ENCODE measurements around the gene LRR1. TPM values are rescaled to one million over a fixed set of nuclear protein-coding genes. Genes with fewer than 3 reads are reported as not detected.

The LRR1 gene, protein sequence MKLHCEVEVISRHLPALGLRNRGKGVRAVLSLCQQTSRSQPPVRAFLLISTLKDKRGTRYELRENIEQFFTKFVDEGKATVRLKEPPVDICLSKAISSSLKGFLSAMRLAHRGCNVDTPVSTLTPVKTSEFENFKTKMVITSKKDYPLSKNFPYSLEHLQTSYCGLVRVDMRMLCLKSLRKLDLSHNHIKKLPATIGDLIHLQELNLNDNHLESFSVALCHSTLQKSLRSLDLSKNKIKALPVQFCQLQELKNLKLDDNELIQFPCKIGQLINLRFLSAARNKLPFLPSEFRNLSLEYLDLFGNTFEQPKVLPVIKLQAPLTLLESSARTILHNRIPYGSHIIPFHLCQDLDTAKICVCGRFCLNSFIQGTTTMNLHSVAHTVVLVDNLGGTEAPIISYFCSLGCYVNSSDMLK
- total RNA-seq: 16.9 and 25.4 TPM in 2 replicates

GRCh38 chr14:49598485-49599300, at the start of gene LRR1:
Gene LRR1 (plus strand): TSS chr14:49598940. CDS start chr14:49599021, 81 bp downstream.

GRCh38 chr14:49585803-49586672, 12.7 kb upstream of the LRR1 start, which contains the start of gene RPS29:
Gene RPS29 (minus strand): TSS chr14:49586380. CDS start chr14:49586346, 34 bp downstream.

GRCh38 chr14:49620182-49621113, 21.7 kb downstream of the LRR1 start, which contains the start of the genes MGAT2 and RPL36AL:
Gene MGAT2 (plus strand): TSS chr14:49620799. CDS start chr14:49621269, 470 bp downstream.
Gene RPL36AL (minus strand): TSS chr14:49620626. CDS start chr14:49619104, 1,522 bp downstream.

GRCh38 chr14:49634547-49635334, 36.0 kb downstream of the LRR1 start, which contains the start of gene DNAAF2:
Gene DNAAF2 (minus strand): TSS chr14:49635244. CDS start chr14:49635149, 95 bp downstream.

Other genes with a start within 250 kb of the LRR1 start
- gene RPS29, start 12.6 kb upstream of the LRR1 start, total RNA-seq: 551 and 1,484 TPM in 2 replicates
- 324 and 335 TPM in 2 replicates for gene RPL36AL, start 21.7 kb downstream of the LRR1 start, total RNA-seq
- 57.6 and 66.5 TPM in 2 replicates for gene MGAT2, start 21.9 kb downstream of the LRR1 start, total RNA-seq
- gene DNAAF2, start 36.3 kb downstream of the LRR1 start, total RNA-seq: 5.3 and 7.6 TPM in 2 replicates
- gene POLE2, start 89.3 kb downstream of the LRR1 start, total RNA-seq: 11.5 and 12.6 TPM in 2 replicates
- gene KLHDC1, start 94.2 kb downstream of the LRR1 start, total RNA-seq: 1.3 and 2.8 TPM in 2 replicates
- 60.9 and 61.4 TPM in 2 replicates for gene KLHDC2, start 169.2 kb downstream of the LRR1 start, total RNA-seq

All from bladder microvascular endothelial cell (primary cell).